MM.1S (cell line): ENCODE measurements around the gene DNM1L.

Source experiments
- CTCF ChIP-seq: fragments of 300-600 bp; sonication (generic); IDR thresholded peaks from 2 replicates; pipeline ENCODE4 v1.5.1; 2016; ENCODE audit warnings: antibody characterized with exemption, low read length, mixed read lengths
- EZH2 ChIP-seq: fragments of 300-600 bp; sonication (generic); optimal IDR thresholded peaks from 2 replicates; pipeline ENCODE3; 2017; ENCODE audit warnings: low read depth, mild to moderate bottlenecking, antibody characterized with exemption, low read length, mixed read lengths

GRCh38 chr12:32659908-32660440 is 19.1 kb upstream of the DNM1L start:
- TF ChIP-seq CTCF (no peak), EZH2 (no peak)
